Gastroesophageal sphincter (tissue), 4 donors: ENCODE measurements around the gene STAT5B. TPM values are rescaled to one million over a fixed set of nuclear protein-coding genes. Genes with fewer than 3 reads are reported as not detected.

Experiments
- ATAC-seq: fragments of 150-250 bp; one replicate; pipeline ENCODE4 v1.9.1; 2016; ENCODE audit warnings: mild to moderate bottlenecking, moderate library complexity
- H3K27ac ChIP-seq, 4 donors: fragments of 200-600 bp; sonication (generic) in 3 of 4; 1 replicate in 3 of 4; 2 replicates in 1 of 4; pipeline ENCODE4 v1.5.1; 2016 to 2019
- H3K27me3 ChIP-seq: fragments of 200-600 bp; sonication (generic); one replicate; pipeline ENCODE4 v1.5.1; 2019
- H3K36me3 ChIP-seq, 2 donors: fragments of 200-600 bp; sonication (generic); one replicate each; pipeline ENCODE4 v1.5.1; 2019; ENCODE audit warnings: control low read depth in 1 of 2
- H3K4me1 ChIP-seq, 3 donors: fragments of 200-600 bp; sonication (generic); 1 replicate in 2 of 3; 2 replicates in 1 of 3; pipeline ENCODE4 v1.5.1; 2016 to 2019; ENCODE audit warnings: control low read depth in 2 of 3
- H3K4me3 ChIP-seq, 2 donors: fragments of 200-600 bp; sonication (generic); one replicate each; pipeline ENCODE4 v1.5.1; 2019; ENCODE audit warnings: mild to moderate bottlenecking in 1 of 2, moderate library complexity in 1 of 2
- H3K9me3 ChIP-seq, 3 donors: fragments of 200-600 bp; sonication (generic); one replicate each; pipeline ENCODE4 v1.5.1; 2017 to 2019; ENCODE audit warnings: control low read depth in 2 of 3
- CTCF ChIP-seq, 4 experiments: fragments of 200-600 bp in 2 of 4; fragments of 450-650 bp in 2 of 4; sonication (generic) in 1 of 4; IDR thresholded peaks; one replicate each; pipeline ENCODE4 v1.5.1; 2017 to 2019; ENCODE audit warnings: antibody characterized with exemption in 4 of 4, mild to moderate bottlenecking in 2 of 4, moderate library complexity in 2 of 4
- EP300 ChIP-seq: sonication (generic); formaldehyde crosslinking; IDR thresholded peaks from one replicate; pipeline ENCODE4 v1.6.1; 2017; ENCODE audit warnings: antibody characterized with exemption, mild to moderate bottlenecking
- POLR2A ChIP-seq, 2 donors: fragments of 450-650 bp; IDR thresholded peaks; one replicate each; pipeline ENCODE4 v1.6.1; 2017; ENCODE audit warnings: antibody characterized with exemption in 2 of 2, mild to moderate bottlenecking in 2 of 2, moderate library complexity in 1 of 2
- POLR2AphosphoS5 ChIP-seq: sonication (generic); formaldehyde crosslinking; IDR thresholded peaks from one replicate; pipeline ENCODE4 v1.6.1; 2017; ENCODE audit warnings: antibody characterized with exemption
- WGBS, 2 donors: methylation state at CpG; one replicate each; pipeline ENCODE4 v1.1.5; 2018; ENCODE audit warnings: low coverage in 1 of 2; 5-methylcytosine and 5-hydroxymethylcytosine counted together
- total RNA-seq, 4 donors: library from RNA; depleted of rRNA; stranded (reverse); fragments of >200 nt; gene quantifications; one replicate each; pipeline ENCODE4 v1.1.0, GENCODE V29; 2016

Gene STAT5B
- total RNA-seq, 4 donors from 2014 or later = 73.3 to 98.3 (median 95.6) TPM

- ATAC-seq = no peak
- TF ChIP-seq CTCF (IDR thresholded peaks at IDR 0.05) (no peak), POLR2A (IDR thresholded peaks at IDR 0.05) (peak in 1 of 2 donors; percentile 6)
- Histone ChIP-seq H3K36me3 (peaks cover 0 to 82% of the 10 kb centered on the region in 2 donors), H3K27ac (peak overlapping the region in 3 of 4 donors; percentile 34 to 93 (median 35)), H3K9me3 (no peaks in the 10 kb centered on the region), H3K27me3 (no peaks in the 10 kb centered on the region), H3K4me3 (no peak overlapping the region), H3K4me1 (peaks cover 0 to 64% (median 20%) of the 10 kb centered on the region in 3 donors)
- WGBS, 2 donors = 80% methylated on average over 1 of the region's 14 CpGs; no CpG with 5 or more reads in 1 of the 2 donors
Observed at GRCh38 chr17:42313773-42314566, 37.8 kb upstream of the STAT5B start.

GRCh38 chr17:42313389-42313772, 37.2 kb upstream of the STAT5B start:
- ATAC-seq = no peak
- H3K4me3 ChIP-seq = no peak overlapping the region
- H3K9me3 ChIP-seq = no peaks in the 10 kb centered on the region
- no peaks in the 10 kb centered on the region for H3K27me3 ChIP-seq
- 86 to 92% methylated on average over 4 of the region's 4 CpGs for WGBS, 2 donors
- peak overlapping the region in 2 of 4 donors; percentile 35 to 93 for H3K27ac ChIP-seq
- H3K36me3 ChIP-seq = peaks cover 0 to 82% of the 10 kb centered on the region in 2 donors
- peaks cover 0 to 65% (median 20%) of the 10 kb centered on the region in 3 donors for H3K4me1 ChIP-seq
- TF ChIP-seq POLR2AphosphoS5 = no peak
- no peak for TF ChIP-seq EP300
- TF ChIP-seq POLR2A (IDR thresholded peaks at IDR 0.05) = no peak
- no peak for TF ChIP-seq CTCF (IDR thresholded peaks at IDR 0.05)

GRCh38 chr17:42312285-42313130, 36.3 kb upstream of the STAT5B start:
- H3K9me3 ChIP-seq = no peaks in the 10 kb centered on the region
- peaks cover 0 to 65% (median 20%) of the 10 kb centered on the region in 3 donors for H3K4me1 ChIP-seq
- no peaks in the 10 kb centered on the region for H3K27me3 ChIP-seq
- TF ChIP-seq POLR2AphosphoS5 = peak; percentile 63
- TF ChIP-seq CTCF (IDR thresholded peaks at IDR 0.05) = peak in 3 of 4 experiments; percentile 70 to 86 (median 71)
- no peak for TF ChIP-seq EP300
- no peak for TF ChIP-seq POLR2A (IDR thresholded peaks at IDR 0.05)
- 12 to 33% methylated on average over 4 to 8 of the region's 54 CpGs for WGBS, 2 donors
- H3K36me3 ChIP-seq = peaks cover 0 to 82% of the 10 kb centered on the region in 2 donors
- peak overlapping the region; percentile 73 to 93 (median 88) for H3K27ac ChIP-seq
- H3K4me3 ChIP-seq = peak overlapping the region; percentile 3 to 41
- peak; percentile 83 for ATAC-seq

GRCh38 chr17:42312035-42312284, 35.8 kb upstream of the STAT5B start:
- Histone ChIP-seq H3K27me3 (no peaks in the 10 kb centered on the region), H3K36me3 (peaks cover 0 to 82% of the 10 kb centered on the region in 2 donors), H3K4me1 (peaks cover 0 to 65% (median 20%) of the 10 kb centered on the region in 3 donors), H3K4me3 (peak overlapping the region in 1 of 2 donors; percentile 41), H3K27ac (peak overlapping the region; percentile 73 to 93 (median 88)), H3K9me3 (no peaks in the 10 kb centered on the region)
- TF ChIP-seq CTCF (IDR thresholded peaks at IDR 0.05) (no peak), POLR2A (IDR thresholded peaks at IDR 0.05) (no peak), EP300 (no peak), POLR2AphosphoS5 (no peak)
- ATAC-seq = no peak
- 20 to 60% methylated on average over 1 of the region's 5 CpGs for WGBS, 2 donors
